Measurements from ENCODE around the gene FBXW10B.
"Not testable (repeated sequence)": the region's sequence is repeated elsewhere in the genome, so short reads cannot be mapped to it uniquely, and the experiment has no call there.

The FBXW10B gene

DNA sequence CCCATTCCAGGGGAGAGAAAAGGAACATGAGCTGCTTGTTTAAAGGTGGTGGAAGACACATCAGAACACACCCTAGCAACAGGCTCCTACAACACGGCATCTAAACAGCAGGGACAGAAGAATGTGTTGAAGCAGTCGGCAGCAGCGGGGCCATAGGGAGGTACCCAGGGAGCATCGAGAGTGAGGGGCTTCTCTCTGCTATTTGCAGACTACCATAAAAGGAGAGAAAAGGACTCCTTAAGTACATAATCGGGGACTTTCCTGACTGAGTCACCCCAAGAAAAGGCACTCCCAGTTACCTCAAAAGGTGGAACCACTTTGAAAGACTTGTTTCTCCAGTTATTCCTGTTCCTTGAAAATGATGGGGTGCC is 26.4 kb upstream of the FBXW10B start:
- no CpG with 5 or more reads among the region's 5 CpGs for WGBS
- H3K27me3 ChIP-seq (ENCODE audit: control insufficient read depth in 1 of 2, insufficient read depth in 1 of 2, low read length in 2 of 2); H2BK15ac ChIP-seq (ENCODE audit: low read depth, poor library complexity, severe bottlenecking); H3K79me1 ChIP-seq (replicated peaks; ENCODE audit: low read length, poor library complexity, severe bottlenecking); H4K8ac ChIP-seq (ENCODE audit: low read length); H3K4me1 ChIP-seq (ENCODE audit: control insufficient read depth, insufficient read depth, low read depth, low read length); H3K36me3 ChIP-seq (ENCODE audit: control insufficient read depth in 1 of 2, insufficient read depth in 2 of 2, low read depth in 1 of 2, low read length in 2 of 2); H3K14ac ChIP-seq (ENCODE audit: low read length in 2 of 2); H3K4me3 ChIP-seq (ENCODE audit: insufficient read depth in 1 of 2, low read depth in 1 of 2, low read length in 2 of 2); H2AFZ ChIP-seq (ENCODE audit: low read depth, low read length); H3K23ac ChIP-seq (ENCODE audit: low read length in 2 of 2); H3K9me3 ChIP-seq (ENCODE audit: control insufficient read depth, low read length): not testable (repeated sequence)
- peak overlapping the region in 1 of 2 experiments; percentile 41 for H3K4ac ChIP-seq (ENCODE audit: low read depth in 1 of 2, low read length in 2 of 2)
- H3K27ac ChIP-seq (ENCODE audit: low read length, poor library complexity, severe bottlenecking): peak overlapping the region; percentile 98
- H3K9ac ChIP-seq (ENCODE audit: low read length): peak overlapping the region; percentile 26
- peak overlapping the region in 1 of 2 experiments; percentile 52 for H3K18ac ChIP-seq (ENCODE audit: low read depth in 1 of 2, low read length in 2 of 2)
- peak overlapping the region; percentile 19 for H2BK120ac ChIP-seq (ENCODE audit: low read depth, low read length)
- H4K91ac ChIP-seq (ENCODE audit: low read length): peak overlapping the region; percentile 15
- peak overlapping the region; percentile 92 for H2AK5ac ChIP-seq (ENCODE audit: low read length, severe bottlenecking)
- peak overlapping the region; percentile 28 for H3K4me2 ChIP-seq (ENCODE audit: low read length, poor library complexity, severe bottlenecking)
- H2BK5ac ChIP-seq (ENCODE audit: low read depth, low read length, poor library complexity, severe bottlenecking): peak overlapping the region; percentile 94
- H2BK12ac ChIP-seq (ENCODE audit: low read length in 2 of 2): peak overlapping the region in 1 of 2 experiments; percentile 84
- peak; percentile 68 for DNase-seq

DNA sequence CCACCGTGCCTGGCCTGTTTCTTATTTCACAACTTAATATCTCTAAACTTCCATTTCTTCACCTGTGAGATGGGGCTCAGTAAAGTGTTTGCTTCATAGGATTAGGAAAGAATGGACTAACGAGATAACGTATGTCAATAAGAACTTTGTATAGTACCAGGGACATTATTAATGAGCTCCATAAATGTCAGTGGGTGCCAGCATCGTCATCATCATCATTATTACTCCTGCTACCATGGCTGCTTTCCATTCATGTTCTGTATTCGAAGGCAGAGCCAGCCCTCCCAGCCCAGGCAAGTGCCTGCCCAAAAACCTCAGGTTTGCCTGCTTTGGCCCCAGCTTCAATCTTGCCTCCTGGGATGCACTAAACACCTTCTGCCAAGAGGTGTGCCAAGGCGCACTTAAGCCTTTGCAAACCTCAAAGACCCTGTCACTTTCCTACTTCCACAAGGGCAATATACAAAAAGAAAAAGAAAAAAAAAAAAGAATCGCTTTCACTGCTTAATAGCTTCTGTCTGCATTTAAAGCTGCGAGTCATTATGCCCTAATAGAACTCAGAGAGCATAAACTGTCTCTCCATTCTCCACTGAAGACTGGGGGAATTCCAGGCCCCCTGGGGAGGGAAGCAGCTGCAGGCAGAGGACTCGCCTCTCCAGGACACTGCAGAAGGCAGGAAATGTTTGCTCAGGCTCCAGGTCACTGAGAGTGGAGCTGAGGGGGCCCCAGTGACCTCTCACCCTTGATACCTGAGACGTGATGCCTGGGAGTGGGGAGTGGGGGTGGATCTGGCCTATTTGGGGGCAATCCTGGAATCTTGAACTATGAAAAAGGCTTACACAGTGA is 25.8 kb upstream of the FBXW10B start:
- H3K14ac ChIP-seq (ENCODE audit: low read length in 2 of 2); H3K36me3 ChIP-seq (ENCODE audit: control insufficient read depth in 1 of 2, insufficient read depth in 2 of 2, low read depth in 1 of 2, low read length in 2 of 2); H3K27me3 ChIP-seq (ENCODE audit: control insufficient read depth in 1 of 2, insufficient read depth in 1 of 2, low read length in 2 of 2); H2BK15ac ChIP-seq (ENCODE audit: low read depth, poor library complexity, severe bottlenecking); H2AFZ ChIP-seq (ENCODE audit: low read depth, low read length); H2BK120ac ChIP-seq (ENCODE audit: low read depth, low read length); H3K79me1 ChIP-seq (replicated peaks; ENCODE audit: low read length, poor library complexity, severe bottlenecking); H4K8ac ChIP-seq (ENCODE audit: low read length); H3K4me1 ChIP-seq (ENCODE audit: control insufficient read depth, insufficient read depth, low read depth, low read length); H2AK5ac ChIP-seq (ENCODE audit: low read length, severe bottlenecking); H3K4me3 ChIP-seq (ENCODE audit: insufficient read depth in 1 of 2, low read depth in 1 of 2, low read length in 2 of 2); H3K4me2 ChIP-seq (ENCODE audit: low read length, poor library complexity, severe bottlenecking); H2BK12ac ChIP-seq (ENCODE audit: low read length in 2 of 2); H3K9me3 ChIP-seq (ENCODE audit: control insufficient read depth, low read length); H3K23ac ChIP-seq (ENCODE audit: low read length in 2 of 2): not testable (repeated sequence)
- Histone ChIP-seq H2BK5ac (ENCODE audit: low read depth, low read length, poor library complexity, severe bottlenecking) (peak overlapping the region; percentile 94), H4K91ac (ENCODE audit: low read length) (peak overlapping the region; percentile 61), H3K4ac (ENCODE audit: low read depth in 1 of 2, low read length in 2 of 2) (peak overlapping the region in 1 of 2 experiments; percentile 49), H3K9ac (ENCODE audit: low read length) (peak overlapping the region; percentile 26), H3K27ac (ENCODE audit: low read length, poor library complexity, severe bottlenecking) (peak overlapping the region; percentile 98), H3K18ac (ENCODE audit: low read depth in 1 of 2, low read length in 2 of 2) (peak overlapping the region in 1 of 2 experiments; percentile 21)
- whole genome bisulfite sequencing: 61% methylated on average over 7 of the region's 10 CpGs
- peak; percentile 84 for DNase-seq

DNA sequence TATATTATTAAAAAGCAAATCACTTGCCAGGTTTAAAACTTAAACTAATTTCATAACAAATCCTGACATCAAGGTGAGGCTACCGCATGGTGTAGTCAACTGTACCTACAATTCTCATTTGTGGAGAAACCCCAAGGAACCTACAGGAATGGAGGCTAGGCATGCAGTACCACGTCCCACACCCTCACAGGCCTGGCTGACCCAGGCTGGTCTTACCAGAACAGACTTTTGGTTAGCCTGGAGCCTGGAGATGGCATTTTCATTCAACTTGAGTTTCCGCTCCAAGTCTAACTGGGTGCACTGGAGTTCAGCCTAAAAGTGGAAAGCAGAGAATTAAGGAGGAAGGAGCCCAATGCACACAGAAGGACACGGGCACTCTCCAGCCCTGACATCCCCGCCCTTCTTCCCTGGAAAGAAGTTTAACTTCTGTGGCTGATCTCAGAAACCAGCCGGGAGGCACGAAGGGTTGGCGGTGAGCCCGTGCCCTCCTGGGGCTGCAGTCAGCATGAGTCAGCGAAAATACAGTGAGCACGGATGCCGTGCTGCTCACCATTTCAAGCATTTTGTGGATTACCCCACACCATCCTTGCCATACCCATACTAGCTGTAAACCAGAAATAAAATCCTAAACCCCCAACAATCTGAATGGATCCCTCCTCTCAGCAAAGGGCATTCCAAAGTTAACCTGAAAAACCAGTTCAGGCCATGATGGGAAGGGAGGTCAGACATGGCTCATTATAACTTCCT is 23.2 kb upstream of the FBXW10B start:
- H2AFZ ChIP-seq (ENCODE audit: low read depth, low read length); H3K14ac ChIP-seq (ENCODE audit: low read length in 2 of 2); H3K27me3 ChIP-seq (ENCODE audit: control insufficient read depth in 1 of 2, insufficient read depth in 1 of 2, low read length in 2 of 2); H4K91ac ChIP-seq (ENCODE audit: low read length); H3K9ac ChIP-seq (ENCODE audit: low read length); H3K9me3 ChIP-seq (ENCODE audit: control insufficient read depth, low read length); H3K4ac ChIP-seq (ENCODE audit: low read depth in 1 of 2, low read length in 2 of 2); H3K23ac ChIP-seq (ENCODE audit: low read length in 2 of 2); DNase-seq; H3K36me3 ChIP-seq (ENCODE audit: control insufficient read depth in 1 of 2, insufficient read depth in 2 of 2, low read depth in 1 of 2, low read length in 2 of 2); H3K4me3 ChIP-seq (ENCODE audit: insufficient read depth in 1 of 2, low read depth in 1 of 2, low read length in 2 of 2); H3K4me2 ChIP-seq (ENCODE audit: low read length, poor library complexity, severe bottlenecking); H2BK12ac ChIP-seq (ENCODE audit: low read length in 2 of 2); H3K18ac ChIP-seq (ENCODE audit: low read depth in 1 of 2, low read length in 2 of 2); H2BK120ac ChIP-seq (ENCODE audit: low read depth, low read length); H2AK5ac ChIP-seq (ENCODE audit: low read length, severe bottlenecking); H2BK5ac ChIP-seq (ENCODE audit: low read depth, low read length, poor library complexity, severe bottlenecking); H2BK15ac ChIP-seq (ENCODE audit: low read depth, poor library complexity, severe bottlenecking); H4K8ac ChIP-seq (ENCODE audit: low read length); H3K4me1 ChIP-seq (ENCODE audit: control insufficient read depth, insufficient read depth, low read depth, low read length); H3K79me1 ChIP-seq (replicated peaks; ENCODE audit: low read length, poor library complexity, severe bottlenecking): not testable (repeated sequence)
- peak overlapping the region; percentile 61 for H3K27ac ChIP-seq (ENCODE audit: low read length, poor library complexity, severe bottlenecking)
- no CpG with 5 or more reads among the region's 12 CpGs for WGBS

DNA sequence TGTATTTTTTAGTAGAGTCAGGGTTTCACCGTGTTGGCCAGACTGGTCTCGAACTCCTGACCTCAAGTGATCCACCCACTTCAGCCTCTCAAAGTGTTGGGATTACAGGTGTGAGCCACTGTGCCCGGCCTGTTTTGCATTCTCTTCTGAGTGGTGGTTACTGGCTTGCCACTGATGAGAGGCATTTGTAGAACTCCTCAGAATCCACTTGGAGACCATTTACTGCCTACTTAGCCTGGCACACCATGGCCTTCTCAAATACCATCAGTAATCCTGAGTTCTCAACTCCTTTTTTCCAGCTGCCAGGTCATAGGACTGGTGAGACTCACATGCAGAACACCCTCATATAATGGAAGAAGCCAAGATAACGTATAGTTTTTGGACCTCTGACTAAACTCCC is 22.5 kb upstream of the FBXW10B start:
- not testable (repeated sequence) for H2BK15ac ChIP-seq (ENCODE audit: low read depth, poor library complexity, severe bottlenecking); H3K18ac ChIP-seq (ENCODE audit: low read depth in 1 of 2, low read length in 2 of 2); H2BK5ac ChIP-seq (ENCODE audit: low read depth, low read length, poor library complexity, severe bottlenecking); H2AFZ ChIP-seq (ENCODE audit: low read depth, low read length); H3K23ac ChIP-seq (ENCODE audit: low read length in 2 of 2); H3K27me3 ChIP-seq (ENCODE audit: control insufficient read depth in 1 of 2, insufficient read depth in 1 of 2, low read length in 2 of 2); H2AK5ac ChIP-seq (ENCODE audit: low read length, severe bottlenecking); H3K14ac ChIP-seq (ENCODE audit: low read length in 2 of 2); H3K9me3 ChIP-seq (ENCODE audit: control insufficient read depth, low read length); H3K4me1 ChIP-seq (ENCODE audit: control insufficient read depth, insufficient read depth, low read depth, low read length); H3K9ac ChIP-seq (ENCODE audit: low read length); H3K36me3 ChIP-seq (ENCODE audit: control insufficient read depth in 1 of 2, insufficient read depth in 2 of 2, low read depth in 1 of 2, low read length in 2 of 2); H3K4me3 ChIP-seq (ENCODE audit: insufficient read depth in 1 of 2, low read depth in 1 of 2, low read length in 2 of 2); H2BK12ac ChIP-seq (ENCODE audit: low read length in 2 of 2); H3K4ac ChIP-seq (ENCODE audit: low read depth in 1 of 2, low read length in 2 of 2); H3K4me2 ChIP-seq (ENCODE audit: low read length, poor library complexity, severe bottlenecking); H2BK120ac ChIP-seq (ENCODE audit: low read depth, low read length); H4K8ac ChIP-seq (ENCODE audit: low read length); H3K79me1 ChIP-seq (replicated peaks; ENCODE audit: low read length, poor library complexity, severe bottlenecking); H4K91ac ChIP-seq (ENCODE audit: low read length); DNase-seq
- WGBS: 100% methylated on average over 1 of the region's 4 CpGs
- H3K27ac ChIP-seq (ENCODE audit: low read length, poor library complexity, severe bottlenecking): peak overlapping the region; percentile 51

Measured in mesenchymal stem cell (in vitro differentiated cells and primary cell).